SK-N-SH treated with all-trans-retinoic acid at 6 μM for 48 hours (cell line): ENCODE results near the gene CYP27B1.

Experiments used
- ATAC-seq: fragments of 200-7000 bp; cut with Tn5 transposase; 3 replicates; pipeline ENCODE4 v1.9.1; 2020; ENCODE audit warnings: mild to moderate bottlenecking, moderate library complexity
- ARNTL ChIP-seq: fragments of 450-650 bp; formaldehyde crosslinking; IDR thresholded peaks from 2 replicates; pipeline ENCODE4 v1.5.0; 2020; ENCODE audit warnings: low read depth, mild to moderate bottlenecking, moderate library complexity, borderline replicate concordance
- BACH2 ChIP-seq: fragments of 250-450 bp; sonication (Bioruptor Pico); IDR thresholded peaks from 2 replicates; pipeline ENCODE4 v1.9.0; 2021; ENCODE audit warnings: mild to moderate bottlenecking, borderline replicate concordance
- CREB5 ChIP-seq: fragments of 250-450 bp; sonication (Bioruptor Pico); IDR thresholded peaks from 2 replicates; pipeline ENCODE4 v1.5.1; 2020; ENCODE audit warnings: low read depth, mild to moderate bottlenecking, moderate library complexity
- CSDC2 ChIP-seq: fragments of 250-450 bp; sonication (Bioruptor Pico); IDR thresholded peaks from 2 replicates; pipeline ENCODE4 v1.5.0; 2020; ENCODE audit warnings: mild to moderate bottlenecking, moderate library complexity
- ESRRG ChIP-seq: fragments of 250-450 bp; sonication (Bioruptor Pico); IDR thresholded peaks from 2 replicates; pipeline ENCODE4 v1.6.1; 2021; ENCODE audit warnings: mild to moderate bottlenecking
- GLIS3 ChIP-seq: fragments of 250-450 bp; sonication (Bioruptor Pico); IDR thresholded peaks from 2 replicates; pipeline ENCODE4 v1.5.0; 2020; ENCODE audit warnings: mild to moderate bottlenecking, moderate library complexity
- ISL1 ChIP-seq: fragments of 250-450 bp; sonication (Bioruptor Pico); IDR thresholded peaks from 2 replicates; pipeline ENCODE4 v2.1.2; 2022; ENCODE audit warnings: mild to moderate bottlenecking, moderate library complexity
- OSR1 ChIP-seq: fragments of 250-450 bp; sonication (Bioruptor Pico); IDR thresholded peaks from 2 replicates; pipeline ENCODE4 v1.8.0; 2022; ENCODE audit warnings: moderate library complexity, mild to moderate bottlenecking, inconsistent platforms
- PPARA ChIP-seq: fragments of 250-450 bp; sonication (Bioruptor Pico); IDR thresholded peaks from 2 replicates; pipeline ENCODE4 v1.5.0; 2020; ENCODE audit warnings: mild to moderate bottlenecking, borderline replicate concordance
- RARB ChIP-seq: fragments of 250-450 bp; sonication (Bioruptor Pico); IDR thresholded peaks from 2 replicates; pipeline ENCODE4 v1.8.0; 2021; ENCODE audit warnings: mild to moderate bottlenecking, moderate library complexity
- SNAI2 ChIP-seq: fragments of 250-450 bp; sonication (Bioruptor Pico); IDR thresholded peaks from 2 replicates; pipeline ENCODE4 v1.5.0; 2020; ENCODE audit warnings: mild to moderate bottlenecking, moderate library complexity
- TCF4 ChIP-seq: fragments of 250-450 bp; sonication (Bioruptor Pico); IDR thresholded peaks from 2 replicates; pipeline ENCODE4 v1.8.0; 2021; ENCODE audit warnings: mild to moderate bottlenecking, moderate library complexity, borderline replicate concordance
- TOX ChIP-seq: fragments of 250-450 bp; sonication (Bioruptor Pico); IDR thresholded peaks from 2 replicates; pipeline ENCODE4 v1.8.0; 2021; ENCODE audit warnings: mild to moderate bottlenecking, moderate library complexity, borderline replicate concordance
- ZC3H10 ChIP-seq: fragments of 250-450 bp; sonication (Bioruptor Pico); IDR thresholded peaks from 2 replicates; pipeline ENCODE4 v1.5.1; 2021; ENCODE audit warnings: mild to moderate bottlenecking, moderate library complexity
- ZFP3 ChIP-seq: fragments of 250-450 bp; sonication (Bioruptor Pico); IDR thresholded peaks from 2 replicates; pipeline ENCODE4 v1.5.0; 2020; ENCODE audit warnings: mild to moderate bottlenecking, moderate library complexity
- ZFP30 ChIP-seq: fragments of 450-650 bp; formaldehyde crosslinking; IDR thresholded peaks from 2 replicates; pipeline ENCODE4 v1.5.0; 2022; ENCODE audit warnings: mild to moderate bottlenecking, moderate library complexity
- ZNF565 ChIP-seq: fragments of 450-650 bp; formaldehyde crosslinking; conservative IDR thresholded peaks from 2 replicates; pipeline ENCODE4 v1.5.0; 2020; ENCODE audit warnings: low read depth, mild to moderate bottlenecking, moderate library complexity
- ZNF70 ChIP-seq: fragments of 450-650 bp; formaldehyde crosslinking; IDR thresholded peaks from 2 replicates; pipeline ENCODE4 v1.5.0; 2020; ENCODE audit warnings: mild to moderate bottlenecking, moderate library complexity
- ZNF8 ChIP-seq: fragments of 450-650 bp; formaldehyde crosslinking; IDR thresholded peaks from 2 replicates; pipeline ENCODE4 v1.5.0; 2020; ENCODE audit warnings: mild to moderate bottlenecking, moderate library complexity
- TF ChIP-seq, protein P1 (sequence below): fragments of 250-450 bp; sonication (Bioruptor Pico); IDR thresholded peaks from 2 replicates; pipeline ENCODE4 v1.5.1; 2021; ENCODE audit warnings: mild to moderate bottlenecking, moderate library complexity
- TF ChIP-seq, protein P2 (sequence below): fragments of 250-450 bp; sonication (Bioruptor Pico); IDR thresholded peaks from 2 replicates; pipeline ENCODE4 v1.5.0; 2020; ENCODE audit warnings: mild to moderate bottlenecking, moderate library complexity
- TF ChIP-seq, protein P3 (sequence below): fragments of 250-450 bp; sonication (Bioruptor Pico); IDR thresholded peaks from 2 replicates; pipeline ENCODE4 v1.8.0; 2021; ENCODE audit warnings: low read depth, mild to moderate bottlenecking, moderate library complexity, borderline replicate concordance
- TF ChIP-seq, protein P4 (sequence below): fragments of 250-450 bp; sonication (Bioruptor Pico); IDR thresholded peaks from 2 replicates; pipeline ENCODE4 v1.8.0; 2020; ENCODE audit warnings: mild to moderate bottlenecking, moderate library complexity, borderline replicate concordance

The CYP27B1 gene

DNA sequence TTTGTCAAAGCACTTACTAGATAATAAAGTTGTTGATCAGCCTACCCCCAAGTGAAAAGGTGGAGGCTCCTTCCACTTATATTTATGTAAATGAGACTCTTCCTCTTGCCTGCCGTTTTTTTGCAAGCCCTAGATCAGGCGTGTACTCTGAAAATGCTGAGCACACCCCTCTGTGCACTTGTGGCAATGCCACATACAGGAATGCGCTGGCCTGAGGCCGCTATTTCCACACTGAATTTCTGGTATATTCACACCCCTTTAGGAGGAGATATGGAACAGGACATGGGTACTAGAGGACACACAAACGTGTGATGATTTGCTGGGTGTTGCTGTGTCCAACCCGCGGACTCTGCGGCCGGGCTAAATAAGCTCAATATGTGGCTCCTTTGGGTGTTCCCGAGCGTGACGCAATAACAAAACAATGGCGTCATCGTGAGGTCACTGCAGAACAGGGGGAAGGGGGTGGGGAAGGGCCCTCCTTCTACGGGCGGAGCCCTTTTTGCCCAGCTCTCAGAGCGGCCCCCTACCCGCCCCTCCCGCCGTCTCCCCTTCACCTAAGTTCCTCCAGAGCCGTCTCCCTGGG, 22.6 kb downstream of the CYP27B1 start:
- no peak for TF ChIP-seq RARB
- 0 out of 2 replicates have a peak, but pooled peaks have one; percentile 12 for TF ChIP-seq TOX
- TF ChIP-seq ZFP3 (CRISPR knock-in tag) = no peak
- no peak for TF ChIP-seq CSDC2 (CRISPR knock-in tag)
- TF ChIP-seq ARNTL (CRISPR knock-in tag) = no peak
- TF ChIP-seq ZNF70 (CRISPR knock-in tag) = no peak; the same call in 1 of the 2 replicates
- TF ChIP-seq, protein P1, sequence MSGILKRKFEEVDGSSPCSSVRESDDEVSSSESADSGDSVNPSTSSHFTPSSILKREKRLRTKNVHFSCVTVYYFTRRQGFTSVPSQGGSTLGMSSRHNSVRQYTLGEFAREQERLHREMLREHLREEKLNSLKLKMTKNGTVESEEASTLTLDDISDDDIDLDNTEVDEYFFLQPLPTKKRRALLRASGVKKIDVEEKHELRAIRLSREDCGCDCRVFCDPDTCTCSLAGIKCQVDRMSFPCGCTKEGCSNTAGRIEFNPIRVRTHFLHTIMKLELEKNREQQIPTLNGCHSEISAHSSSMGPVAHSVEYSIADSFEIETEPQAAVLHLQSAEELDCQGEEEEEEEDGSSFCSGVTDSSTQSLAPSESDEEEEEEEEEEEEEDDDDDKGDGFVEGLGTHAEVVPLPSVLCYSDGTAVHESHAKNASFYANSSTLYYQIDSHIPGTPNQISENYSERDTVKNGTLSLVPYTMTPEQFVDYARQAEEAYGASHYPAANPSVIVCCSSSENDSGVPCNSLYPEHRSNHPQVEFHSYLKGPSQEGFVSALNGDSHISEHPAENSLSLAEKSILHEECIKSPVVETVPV = 0 out of 2 replicates have a peak, but pooled peaks have one; percentile 25
- no peak for TF ChIP-seq ISL1 (CRISPR knock-in tag)
- TF ChIP-seq, protein P2, sequence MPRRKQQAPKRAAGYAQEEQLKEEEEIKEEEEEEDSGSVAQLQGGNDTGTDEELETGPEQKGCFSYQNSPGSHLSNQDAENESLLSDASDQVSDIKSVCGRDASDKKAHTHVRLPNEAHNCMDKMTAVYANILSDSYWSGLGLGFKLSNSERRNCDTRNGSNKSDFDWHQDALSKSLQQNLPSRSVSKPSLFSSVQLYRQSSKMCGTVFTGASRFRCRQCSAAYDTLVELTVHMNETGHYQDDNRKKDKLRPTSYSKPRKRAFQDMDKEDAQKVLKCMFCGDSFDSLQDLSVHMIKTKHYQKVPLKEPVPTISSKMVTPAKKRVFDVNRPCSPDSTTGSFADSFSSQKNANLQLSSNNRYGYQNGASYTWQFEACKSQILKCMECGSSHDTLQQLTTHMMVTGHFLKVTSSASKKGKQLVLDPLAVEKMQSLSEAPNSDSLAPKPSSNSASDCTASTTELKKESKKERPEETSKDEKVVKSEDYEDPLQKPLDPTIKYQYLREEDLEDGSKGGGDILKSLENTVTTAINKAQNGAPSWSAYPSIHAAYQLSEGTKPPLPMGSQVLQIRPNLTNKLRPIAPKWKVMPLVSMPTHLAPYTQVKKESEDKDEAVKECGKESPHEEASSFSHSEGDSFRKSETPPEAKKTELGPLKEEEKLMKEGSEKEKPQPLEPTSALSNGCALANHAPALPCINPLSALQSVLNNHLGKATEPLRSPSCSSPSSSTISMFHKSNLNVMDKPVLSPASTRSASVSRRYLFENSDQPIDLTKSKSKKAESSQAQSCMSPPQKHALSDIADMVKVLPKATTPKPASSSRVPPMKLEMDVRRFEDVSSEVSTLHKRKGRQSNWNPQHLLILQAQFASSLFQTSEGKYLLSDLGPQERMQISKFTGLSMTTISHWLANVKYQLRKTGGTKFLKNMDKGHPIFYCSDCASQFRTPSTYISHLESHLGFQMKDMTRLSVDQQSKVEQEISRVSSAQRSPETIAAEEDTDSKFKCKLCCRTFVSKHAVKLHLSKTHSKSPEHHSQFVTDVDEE (CRISPR knock-in tag) = no peak
- TF ChIP-seq ZC3H10 (CRISPR knock-in tag) = no peak
- peak; percentile 51; the same call in 1 of the 2 replicates for TF ChIP-seq ZNF565 (CRISPR knock-in tag)
- no peak for TF ChIP-seq ZFP30
- no peak for TF ChIP-seq PPARA (CRISPR knock-in tag)
- TF ChIP-seq OSR1 = no peak
- TF ChIP-seq ESRRG = 0 out of 2 replicates have a peak, but pooled peaks have one; percentile 45
- no peak for TF ChIP-seq BACH2 (CRISPR knock-in tag)
- no peak for TF ChIP-seq TCF4
- TF ChIP-seq CREB5 (CRISPR knock-in tag) = peak; percentile 62; the same call in 1 of the 2 replicates
- 0 out of 2 replicates have a peak, but pooled peaks have one; percentile 8 for TF ChIP-seq SNAI2
- TF ChIP-seq, protein P3, sequence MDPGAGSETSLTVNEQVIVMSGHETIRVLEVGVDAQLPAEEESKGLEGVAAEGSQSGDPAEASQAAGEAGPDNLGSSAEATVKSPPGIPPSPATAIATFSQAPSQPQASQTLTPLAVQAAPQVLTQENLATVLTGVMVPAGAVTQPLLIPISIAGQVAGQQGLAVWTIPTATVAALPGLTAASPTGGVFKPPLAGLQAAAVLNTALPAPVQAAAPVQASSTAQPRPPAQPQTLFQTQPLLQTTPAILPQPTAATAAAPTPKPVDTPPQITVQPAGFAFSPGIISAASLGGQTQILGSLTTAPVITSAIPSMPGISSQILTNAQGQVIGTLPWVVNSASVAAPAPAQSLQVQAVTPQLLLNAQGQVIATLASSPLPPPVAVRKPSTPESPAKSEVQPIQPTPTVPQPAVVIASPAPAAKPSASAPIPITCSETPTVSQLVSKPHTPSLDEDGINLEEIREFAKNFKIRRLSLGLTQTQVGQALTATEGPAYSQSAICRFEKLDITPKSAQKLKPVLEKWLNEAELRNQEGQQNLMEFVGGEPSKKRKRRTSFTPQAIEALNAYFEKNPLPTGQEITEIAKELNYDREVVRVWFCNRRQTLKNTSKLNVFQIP = no peak
- no peak for TF ChIP-seq ZNF8 (CRISPR knock-in tag)
- TF ChIP-seq, protein P4, sequence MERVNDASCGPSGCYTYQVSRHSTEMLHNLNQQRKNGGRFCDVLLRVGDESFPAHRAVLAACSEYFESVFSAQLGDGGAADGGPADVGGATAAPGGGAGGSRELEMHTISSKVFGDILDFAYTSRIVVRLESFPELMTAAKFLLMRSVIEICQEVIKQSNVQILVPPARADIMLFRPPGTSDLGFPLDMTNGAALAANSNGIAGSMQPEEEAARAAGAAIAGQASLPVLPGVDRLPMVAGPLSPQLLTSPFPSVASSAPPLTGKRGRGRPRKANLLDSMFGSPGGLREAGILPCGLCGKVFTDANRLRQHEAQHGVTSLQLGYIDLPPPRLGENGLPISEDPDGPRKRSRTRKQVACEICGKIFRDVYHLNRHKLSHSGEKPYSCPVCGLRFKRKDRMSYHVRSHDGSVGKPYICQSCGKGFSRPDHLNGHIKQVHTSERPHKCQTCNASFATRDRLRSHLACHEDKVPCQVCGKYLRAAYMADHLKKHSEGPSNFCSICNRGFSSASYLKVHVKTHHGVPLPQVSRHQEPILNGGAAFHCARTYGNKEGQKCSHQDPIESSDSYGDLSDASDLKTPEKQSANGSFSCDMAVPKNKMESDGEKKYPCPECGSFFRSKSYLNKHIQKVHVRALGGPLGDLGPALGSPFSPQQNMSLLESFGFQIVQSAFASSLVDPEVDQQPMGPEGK (CRISPR knock-in tag) = peak; percentile 50; the same call in 1 of the 2 replicates
- peak; percentile 48 for ATAC-seq

DNA sequence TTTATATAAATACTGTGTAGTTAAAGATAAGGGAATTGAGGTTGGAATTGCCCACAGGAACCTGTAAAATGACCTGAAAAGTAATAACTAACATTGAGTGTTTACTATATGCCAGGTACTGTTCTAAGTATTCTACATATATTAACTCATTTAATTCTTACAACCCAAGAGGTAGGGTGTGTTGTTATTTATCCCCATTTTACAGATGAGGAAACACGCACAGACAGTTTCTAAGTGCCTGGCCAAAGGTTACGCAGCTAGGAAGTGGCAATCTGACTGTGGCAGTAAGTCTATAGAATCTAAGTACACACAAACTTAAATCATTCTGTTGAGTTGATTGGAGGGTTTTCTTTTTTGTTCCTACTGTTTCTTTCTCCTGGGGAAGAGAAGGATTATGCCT, 23.1 kb downstream of the CYP27B1 start:
- ATAC-seq = no peak
- no peak for TF ChIP-seq TOX
- TF ChIP-seq RARB = no peak
- TF ChIP-seq, protein P3 = no peak
- TF ChIP-seq ZNF565 (CRISPR knock-in tag) = no peak
- TF ChIP-seq ZFP3 (CRISPR knock-in tag) = no peak
- no peak for TF ChIP-seq ZNF8 (CRISPR knock-in tag)
- TF ChIP-seq BACH2 (CRISPR knock-in tag) = no peak
- TF ChIP-seq SNAI2 = no peak
- TF ChIP-seq, protein P1 = no peak
- TF ChIP-seq OSR1 = no peak
- TF ChIP-seq TCF4 = no peak
- no peak for TF ChIP-seq CREB5 (CRISPR knock-in tag)
- TF ChIP-seq ZNF70 (CRISPR knock-in tag) = no peak
- TF ChIP-seq GLIS3 (CRISPR knock-in tag) = no peak
- no peak for TF ChIP-seq ZFP30
